HG02623 (cell line): ENCODE data around the gene SCNN1A.

ENCODE experiments used
- ATAC-seq: cut with Tn5 transposase; IDR thresholded peaks from one replicate; pipeline ENCODE4 v1.9.1; 2021; ENCODE audit warnings: moderate library complexity; ENCODE audit not compliant: unreplicated experiment

SCNN1A gene

DNA sequence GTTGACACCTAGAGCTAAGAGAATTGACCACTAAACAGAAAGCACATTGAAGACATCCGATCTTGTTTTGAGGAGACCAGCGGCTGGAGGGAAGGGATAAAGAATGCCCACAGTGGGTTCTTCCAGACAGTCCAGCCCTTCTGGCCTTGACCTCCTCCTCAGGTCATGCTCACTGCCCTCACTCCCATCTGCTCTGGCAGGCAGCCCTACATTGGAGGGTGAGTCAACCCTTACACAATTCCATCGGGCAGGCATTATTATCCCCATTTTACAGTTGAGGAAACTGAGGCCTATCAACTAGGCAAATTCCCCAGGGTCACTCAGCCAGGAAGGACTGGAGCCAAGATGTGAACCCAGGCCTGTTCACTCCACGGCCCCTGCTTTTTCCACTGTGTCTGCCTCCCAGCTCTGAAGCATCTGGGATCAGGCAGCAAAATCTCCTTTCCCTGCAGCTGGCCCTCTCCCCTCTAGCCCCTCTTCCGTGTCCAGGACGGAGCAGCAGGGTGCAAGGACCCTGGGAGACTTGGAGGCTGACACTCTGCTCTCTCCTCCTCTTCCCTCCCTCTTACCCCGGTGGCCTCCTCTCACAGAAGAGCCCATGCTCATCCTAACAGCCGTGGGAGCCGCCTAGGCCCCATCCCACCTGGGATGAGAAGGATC lies 5.3 kb downstream of the SCNN1A start:
- no peak for ATAC-seq

DNA sequence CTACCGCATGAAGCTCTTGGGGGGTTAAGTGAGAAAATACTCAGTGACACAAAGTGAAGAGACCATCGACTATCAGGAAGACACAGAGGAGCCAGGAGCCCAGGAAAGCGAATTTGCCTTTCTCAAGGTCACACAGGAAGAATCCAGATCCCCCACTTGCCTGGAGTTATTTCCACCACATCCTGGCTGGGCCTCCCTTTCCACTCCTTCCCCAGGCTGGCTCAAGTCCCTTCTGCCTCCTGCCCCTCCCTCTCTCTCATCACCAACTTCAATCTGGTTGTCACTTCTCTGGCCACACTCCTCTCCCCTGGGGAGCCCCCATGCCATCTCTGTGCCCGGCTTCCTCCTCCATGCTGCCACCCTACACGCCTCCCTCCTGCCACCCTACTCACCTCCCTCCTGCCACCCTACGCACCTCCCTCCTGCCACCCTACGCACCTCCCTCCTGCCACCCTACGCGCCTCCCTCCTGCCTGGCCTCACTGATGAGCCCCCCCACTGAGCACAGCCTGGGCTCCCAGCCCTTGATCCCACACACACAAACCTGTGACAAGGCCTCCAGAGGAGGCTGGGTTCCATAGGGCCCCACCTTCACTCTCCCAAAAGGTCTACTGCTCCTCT lies 6.3 kb downstream of the SCNN1A start:
- ATAC-seq: no peak

DNA sequence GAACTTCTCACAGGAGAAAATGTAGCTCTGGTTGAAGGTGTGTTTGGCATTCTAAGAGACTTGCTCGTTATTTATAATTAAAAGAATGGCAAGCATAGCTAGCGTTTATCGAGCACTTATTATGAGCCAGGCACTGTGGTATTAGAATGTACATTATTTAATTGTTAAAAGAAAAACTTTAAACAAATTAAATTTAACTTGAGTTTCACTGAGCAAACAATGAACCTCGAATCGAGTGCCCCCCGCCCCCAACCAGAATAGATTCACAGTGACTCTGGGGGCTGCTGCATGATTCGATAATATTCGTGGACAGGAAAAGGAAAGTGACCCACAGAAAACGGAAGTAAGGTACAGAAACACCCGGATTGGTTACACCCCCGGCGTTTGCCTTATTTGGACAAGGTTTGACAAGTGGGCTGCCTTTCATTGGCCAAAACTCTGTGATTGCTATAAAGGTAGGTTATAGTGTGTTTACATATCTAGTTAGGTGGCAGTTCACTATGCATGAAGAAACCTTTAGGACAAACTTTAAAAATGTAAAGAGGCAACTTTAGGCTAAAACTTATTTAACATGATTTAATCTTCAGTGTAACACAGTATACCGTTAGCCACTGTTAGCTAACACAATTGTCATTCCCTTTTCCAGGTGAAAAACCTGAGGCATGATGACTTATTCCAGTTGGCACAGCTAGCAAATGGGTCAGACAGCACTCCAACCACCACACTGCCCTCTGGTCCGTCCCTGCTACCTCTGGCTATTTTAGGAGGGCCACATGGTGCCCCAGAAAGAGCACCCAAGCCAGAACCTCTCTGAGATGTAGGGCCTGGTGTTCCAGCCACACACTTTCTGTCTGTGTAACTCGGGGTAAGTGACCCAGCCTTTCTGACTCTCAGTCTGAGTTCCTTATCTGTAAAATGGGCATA lies 7.1 kb downstream of the SCNN1A start:
- ATAC-seq: no peak

DNA sequence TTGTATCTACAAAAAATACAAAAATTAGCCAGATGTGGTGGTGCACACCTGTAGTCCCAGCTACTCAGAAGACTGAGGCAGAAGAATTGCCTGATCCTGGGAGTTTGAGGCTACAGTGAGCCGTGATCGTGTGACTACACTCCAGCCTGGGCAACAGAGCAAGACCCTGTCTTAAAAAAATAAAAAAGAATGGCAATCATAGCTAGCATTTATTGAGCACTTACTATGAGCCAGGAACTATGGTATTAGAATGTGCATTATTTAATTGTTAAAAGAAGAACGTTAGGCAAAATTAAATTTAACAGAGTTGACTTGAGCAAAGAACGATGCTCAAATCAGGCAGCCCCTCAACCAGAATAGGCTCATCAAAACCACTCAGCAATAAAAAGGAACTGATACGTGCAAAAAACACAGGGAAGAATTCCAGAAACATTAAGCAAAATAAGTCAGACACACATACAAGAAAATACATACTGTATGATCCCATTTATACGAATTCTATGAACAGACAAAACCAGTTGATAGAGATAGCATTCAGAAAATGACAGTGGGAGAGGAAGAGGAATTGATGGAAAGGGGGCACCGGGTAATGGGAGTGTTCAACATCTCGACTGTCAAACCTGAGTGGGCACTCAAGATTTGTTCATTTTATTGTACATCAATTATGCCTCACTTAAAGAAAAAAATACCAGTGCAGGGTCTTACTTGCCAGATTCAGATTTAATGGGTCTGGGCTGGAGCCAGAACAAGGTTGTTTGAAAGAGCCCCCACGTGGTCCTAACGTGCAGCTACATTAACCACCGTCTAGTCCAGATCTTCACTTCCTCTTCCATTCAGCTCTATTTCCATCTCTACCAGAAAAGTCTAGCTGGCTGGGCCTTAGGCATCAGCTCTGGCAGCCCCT lies 8.0 kb downstream of the SCNN1A start:
- ATAC-seq: no peak

DNA sequence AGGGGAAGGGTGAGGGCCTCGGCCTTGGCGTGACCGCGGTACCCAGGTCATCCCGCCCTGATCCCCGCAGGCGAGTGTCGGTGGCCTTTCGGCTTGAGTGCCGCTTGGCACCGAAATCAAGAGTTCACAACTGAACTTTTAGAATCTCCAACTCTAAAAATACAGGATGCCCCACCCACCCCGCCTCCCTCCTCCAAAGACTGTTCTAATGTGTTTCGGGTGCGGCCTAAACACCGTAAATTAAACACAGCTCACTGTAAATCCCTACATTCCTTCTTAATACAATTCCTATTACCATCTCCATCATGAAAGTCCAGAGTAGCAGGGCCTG lies 11.4 kb downstream of the SCNN1A start:
- no peak for ATAC-seq

DNA sequence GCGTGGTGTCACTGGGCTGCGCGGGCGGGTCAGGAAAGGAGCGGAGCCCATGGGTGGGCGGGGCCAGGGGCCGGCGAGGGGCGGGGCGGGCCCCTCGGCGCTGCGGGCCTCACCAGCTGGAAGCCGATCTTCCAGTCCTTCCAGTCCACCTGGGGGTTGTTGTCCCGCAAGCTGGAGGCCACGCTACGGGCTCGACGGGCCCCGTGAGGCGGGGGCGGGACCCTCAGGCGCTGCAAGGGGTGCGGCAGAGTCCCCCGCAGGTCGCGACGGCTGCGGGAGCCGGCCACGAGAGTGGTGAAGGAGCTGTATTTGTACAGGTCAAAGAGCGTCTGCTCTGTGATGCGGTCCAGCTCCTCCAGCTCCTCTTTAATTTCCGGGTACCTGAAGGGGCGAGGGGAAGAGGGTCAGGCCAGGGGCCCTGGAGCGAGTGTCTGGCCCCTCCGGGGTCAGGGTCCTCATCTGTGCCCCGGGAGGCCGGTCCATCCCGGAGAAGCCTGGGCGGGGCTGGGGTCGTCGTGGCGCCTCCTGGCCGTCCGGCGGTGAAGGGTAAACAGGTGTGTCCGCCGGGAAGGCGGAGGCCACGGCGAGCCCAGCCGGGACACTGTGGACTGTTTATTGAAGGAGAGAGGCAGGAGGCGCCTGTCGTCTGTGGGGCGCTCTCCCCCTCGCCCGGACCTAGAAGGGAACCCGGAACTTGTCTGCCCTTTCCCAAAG lies 11.9 kb downstream of the SCNN1A start:
- no peak for ATAC-seq

DNA sequence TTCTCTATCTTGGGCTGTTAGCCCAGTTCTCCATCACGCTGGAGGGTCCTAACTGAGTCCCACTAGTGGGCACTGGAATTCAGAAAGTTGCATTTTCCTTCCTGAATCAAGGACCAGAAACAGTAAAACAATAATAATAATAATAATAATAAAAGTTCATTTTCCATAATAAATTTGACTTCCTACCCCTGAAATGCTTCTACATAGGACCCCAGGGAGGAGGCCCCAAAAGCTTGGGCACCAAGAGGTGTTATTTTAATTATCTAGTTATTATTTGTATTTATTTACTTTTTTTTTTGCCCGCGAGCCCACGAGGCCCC lies 12.4 kb downstream of the SCNN1A start:
- ATAC-seq: no peak

DNA sequence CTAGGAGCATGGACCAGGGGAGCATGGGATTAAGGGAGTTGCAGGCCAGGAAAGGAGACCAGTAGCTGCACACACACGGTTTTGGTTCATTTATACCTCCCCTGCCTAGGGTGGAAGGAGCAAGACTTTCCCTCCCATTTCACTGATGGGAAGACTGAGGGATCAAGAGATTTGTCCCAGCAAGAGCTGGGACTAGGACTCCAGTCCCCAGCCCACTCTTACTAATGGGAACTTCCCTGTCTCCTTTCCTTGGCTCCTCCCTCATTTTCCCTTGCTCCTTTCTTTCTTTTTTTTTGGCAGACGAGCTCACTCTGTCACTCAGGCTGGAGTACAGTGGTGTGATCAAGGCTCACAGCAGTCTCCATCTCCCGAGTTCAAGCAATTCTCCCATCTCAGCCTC lies 13.0 kb downstream of the SCNN1A start:
- no peak for ATAC-seq

DNA sequence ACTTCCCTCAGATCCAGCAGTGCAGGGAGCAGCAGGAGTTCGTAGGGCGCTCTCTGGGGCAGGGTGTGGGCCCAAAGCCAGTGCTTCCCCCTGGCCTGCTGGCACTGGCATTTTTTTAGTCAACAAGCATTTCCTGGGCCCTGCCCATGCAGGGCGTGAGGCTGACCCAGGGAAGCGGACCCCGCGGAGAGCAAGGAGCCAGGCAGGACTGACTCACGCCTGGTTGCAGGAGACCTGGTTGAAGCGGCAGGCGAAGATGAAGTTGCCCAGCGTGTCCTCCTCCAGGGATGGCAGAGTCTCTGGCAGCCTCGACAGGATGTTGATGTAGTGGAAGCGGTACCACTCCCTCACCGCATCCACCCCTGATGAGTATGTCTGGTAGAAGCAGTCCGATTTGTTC lies 13.5 kb downstream of the SCNN1A start:
- ATAC-seq: no peak

DNA sequence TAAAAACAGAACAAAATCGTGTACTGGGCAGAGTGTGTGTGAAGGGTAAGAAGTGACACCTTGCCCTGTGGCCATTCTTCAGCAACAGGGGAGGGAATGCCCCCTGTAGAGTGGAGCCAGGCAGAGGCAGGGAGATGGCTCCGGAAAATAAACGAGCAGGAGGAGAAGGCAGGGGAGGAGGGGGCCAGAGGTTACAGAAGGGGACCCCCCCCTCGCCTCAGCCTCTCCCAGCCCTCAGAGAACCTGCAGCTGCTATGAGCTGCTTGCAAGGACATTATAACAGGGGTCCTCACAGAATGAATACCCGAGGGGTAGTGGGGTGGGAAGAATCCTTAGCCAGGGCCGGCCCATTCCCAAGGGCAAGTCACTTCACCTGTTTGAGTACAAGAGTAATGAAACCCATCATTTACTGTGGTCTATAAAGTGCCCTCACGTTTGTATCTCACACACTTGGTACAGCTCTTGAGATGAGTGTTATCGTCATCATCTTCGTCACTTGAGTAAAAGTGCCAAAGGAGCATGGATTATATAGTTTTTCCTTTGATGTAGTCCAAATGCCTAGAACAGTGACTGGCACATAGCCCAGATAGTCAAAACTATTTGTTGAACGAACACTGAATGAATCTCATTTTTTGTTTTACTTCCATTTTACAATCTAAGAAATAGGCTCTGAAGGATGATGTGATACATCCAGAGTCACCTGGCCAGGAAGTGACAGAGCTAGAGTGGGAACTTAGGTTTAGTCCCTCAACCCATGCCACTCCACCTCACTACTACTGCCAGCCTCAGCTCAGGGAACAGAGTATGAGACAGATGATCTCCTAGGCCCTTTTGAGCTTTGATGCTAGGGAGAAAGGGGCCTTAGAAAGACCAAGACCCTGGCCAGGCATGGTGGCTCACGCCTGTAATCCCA lies 14.5 kb downstream of the SCNN1A start:
- no peak for ATAC-seq

DNA sequence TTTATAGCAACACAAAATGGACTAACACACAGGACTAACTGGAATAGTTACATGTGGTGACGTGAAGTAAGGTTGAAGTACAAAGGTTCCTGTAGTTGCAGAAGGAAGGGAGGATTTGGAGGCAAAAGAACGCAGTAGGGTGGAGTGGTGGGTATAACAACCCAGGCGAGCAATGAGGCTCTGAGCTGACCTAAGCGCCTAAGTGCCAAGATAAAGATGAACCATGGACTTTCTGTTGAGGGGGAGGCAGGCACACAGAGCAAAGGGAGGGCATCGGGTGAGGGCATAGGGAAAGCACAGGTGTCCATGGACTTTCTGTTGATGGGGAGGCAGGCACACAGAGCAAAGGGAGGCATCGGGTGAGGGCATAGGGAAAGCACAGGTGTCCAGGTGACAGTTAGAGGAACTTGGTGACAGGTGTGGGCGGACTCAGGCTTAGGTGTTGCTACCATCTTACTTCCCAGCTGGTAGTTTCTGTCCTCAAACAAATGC lies 15.2 kb downstream of the SCNN1A start:
- no peak for ATAC-seq

DNA sequence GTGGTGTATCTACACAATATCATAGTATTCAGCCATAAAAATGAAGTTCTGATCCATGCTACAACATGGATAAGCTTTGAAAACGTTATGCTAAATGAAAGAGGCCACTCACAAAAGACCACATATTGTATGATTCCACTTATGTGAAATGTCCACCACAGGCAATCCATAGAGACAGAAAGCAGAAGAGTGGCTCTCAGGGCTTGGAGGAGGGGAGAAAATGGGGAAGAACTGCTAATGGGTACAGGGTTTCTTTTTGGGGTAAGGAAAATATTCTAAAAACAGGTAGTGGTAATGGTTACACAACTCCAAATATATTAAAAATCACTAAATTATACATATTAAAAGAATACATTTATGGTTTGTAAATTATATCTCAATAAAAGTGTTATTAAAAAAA lies 16.5 kb downstream of the SCNN1A start:
- ATAC-seq: no peak

DNA sequence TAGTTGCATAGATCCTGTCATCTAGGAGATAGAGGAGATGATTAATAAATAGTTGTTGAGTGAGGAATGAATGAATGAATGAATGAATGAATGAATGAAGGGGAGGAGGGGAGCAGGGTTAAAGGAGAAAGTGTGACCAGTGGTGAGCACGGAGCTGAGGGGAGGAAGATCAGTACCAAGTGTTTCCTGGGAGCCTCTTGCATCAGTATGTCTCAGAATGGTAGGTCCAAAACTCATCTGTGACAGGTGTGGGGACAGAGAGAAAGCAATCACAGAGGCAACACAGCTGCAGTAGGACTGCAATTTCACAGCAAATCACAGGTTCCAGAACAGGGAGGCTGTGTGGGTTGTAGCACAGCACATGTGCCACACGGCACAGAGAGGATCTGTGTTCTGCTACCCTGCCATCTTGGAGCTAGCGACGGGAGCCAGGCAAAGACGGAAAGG lies 19.0 kb downstream of the SCNN1A start:
- no peak for ATAC-seq

DNA sequence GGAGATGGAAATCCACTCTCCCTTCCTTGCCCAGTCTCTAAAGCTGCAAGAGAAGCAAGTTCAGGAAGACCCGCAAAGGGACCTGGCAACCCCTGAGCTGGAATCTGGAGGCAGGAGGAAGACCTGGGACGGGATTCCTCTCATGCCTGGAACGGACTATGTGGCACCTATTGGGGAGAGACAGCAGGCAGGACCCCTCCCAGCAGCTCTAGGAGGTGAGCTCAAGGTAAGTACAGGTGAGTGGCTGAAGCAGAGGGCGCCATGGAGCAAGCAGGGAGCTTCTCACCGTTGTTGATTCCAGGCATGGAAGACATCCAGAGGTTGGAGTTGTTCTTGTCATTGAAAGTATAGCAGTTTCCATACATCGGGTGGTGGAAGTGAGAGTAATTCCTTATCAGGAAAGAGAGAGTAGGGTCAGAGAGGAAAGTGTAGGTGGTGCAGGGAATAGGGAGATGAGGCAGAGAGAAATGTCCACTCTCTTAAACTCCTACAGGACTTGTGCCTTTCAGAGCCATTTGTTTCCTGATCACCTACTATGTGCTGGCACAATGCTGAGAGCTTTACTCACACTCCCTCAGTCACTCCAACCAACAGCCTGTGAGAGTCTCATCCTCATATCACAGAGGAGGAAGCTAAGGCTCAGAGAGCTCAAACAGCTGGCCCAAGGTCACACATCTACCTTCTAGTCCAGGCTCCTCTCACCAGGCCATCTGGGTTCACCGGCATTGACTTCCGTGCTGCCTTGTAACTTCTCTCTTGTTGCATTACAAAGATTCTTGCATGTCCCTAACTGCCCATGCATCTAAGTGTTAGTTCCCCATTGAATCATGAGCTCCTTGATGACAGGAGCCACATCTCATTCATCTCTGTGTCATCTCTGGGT lies 19.6 kb downstream of the SCNN1A start:
- ATAC-seq: no peak

DNA sequence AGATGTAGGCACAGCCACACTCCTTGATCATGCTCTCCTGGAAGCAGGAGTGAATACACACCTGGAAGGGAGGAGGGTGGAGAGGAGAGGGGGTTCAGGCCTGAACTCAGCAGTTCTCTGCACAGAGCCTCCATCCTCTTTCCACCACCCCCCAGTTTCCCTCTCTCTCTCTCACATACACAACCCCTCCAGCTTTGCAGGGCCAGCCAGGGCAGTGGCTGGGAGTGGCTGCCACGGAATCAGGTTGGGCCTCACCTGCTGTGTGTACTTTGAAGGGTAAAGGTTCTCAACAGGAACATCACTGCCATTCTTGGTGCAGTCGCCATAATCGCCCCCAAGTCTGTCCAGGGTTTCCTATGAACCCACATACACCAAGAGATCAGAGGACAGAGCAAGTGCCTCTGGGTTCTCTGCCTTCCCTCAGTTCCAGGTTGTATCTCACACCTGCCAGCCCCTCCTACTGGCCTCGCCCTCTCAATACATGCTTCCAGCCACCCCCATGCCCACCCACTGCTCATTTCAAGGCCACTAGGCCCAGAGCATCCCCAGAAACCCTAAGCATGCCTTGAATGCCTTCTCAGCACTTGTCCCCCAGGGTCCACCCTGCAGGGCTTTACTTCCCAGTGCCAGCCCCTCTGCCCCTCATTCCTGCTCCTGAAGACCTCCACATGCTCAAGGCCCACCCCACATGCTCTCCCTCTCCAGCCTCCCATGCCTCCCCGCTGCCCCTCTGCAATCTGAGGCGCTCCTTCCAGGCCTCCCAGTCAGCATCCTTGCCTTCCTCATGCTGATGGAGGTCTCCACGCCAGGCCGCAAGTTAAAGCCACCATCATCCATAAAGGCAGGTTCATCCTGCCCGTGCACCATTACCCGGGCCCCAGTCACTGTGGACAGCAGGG lies 20.6 kb downstream of the SCNN1A start:
- no peak for ATAC-seq

DNA sequence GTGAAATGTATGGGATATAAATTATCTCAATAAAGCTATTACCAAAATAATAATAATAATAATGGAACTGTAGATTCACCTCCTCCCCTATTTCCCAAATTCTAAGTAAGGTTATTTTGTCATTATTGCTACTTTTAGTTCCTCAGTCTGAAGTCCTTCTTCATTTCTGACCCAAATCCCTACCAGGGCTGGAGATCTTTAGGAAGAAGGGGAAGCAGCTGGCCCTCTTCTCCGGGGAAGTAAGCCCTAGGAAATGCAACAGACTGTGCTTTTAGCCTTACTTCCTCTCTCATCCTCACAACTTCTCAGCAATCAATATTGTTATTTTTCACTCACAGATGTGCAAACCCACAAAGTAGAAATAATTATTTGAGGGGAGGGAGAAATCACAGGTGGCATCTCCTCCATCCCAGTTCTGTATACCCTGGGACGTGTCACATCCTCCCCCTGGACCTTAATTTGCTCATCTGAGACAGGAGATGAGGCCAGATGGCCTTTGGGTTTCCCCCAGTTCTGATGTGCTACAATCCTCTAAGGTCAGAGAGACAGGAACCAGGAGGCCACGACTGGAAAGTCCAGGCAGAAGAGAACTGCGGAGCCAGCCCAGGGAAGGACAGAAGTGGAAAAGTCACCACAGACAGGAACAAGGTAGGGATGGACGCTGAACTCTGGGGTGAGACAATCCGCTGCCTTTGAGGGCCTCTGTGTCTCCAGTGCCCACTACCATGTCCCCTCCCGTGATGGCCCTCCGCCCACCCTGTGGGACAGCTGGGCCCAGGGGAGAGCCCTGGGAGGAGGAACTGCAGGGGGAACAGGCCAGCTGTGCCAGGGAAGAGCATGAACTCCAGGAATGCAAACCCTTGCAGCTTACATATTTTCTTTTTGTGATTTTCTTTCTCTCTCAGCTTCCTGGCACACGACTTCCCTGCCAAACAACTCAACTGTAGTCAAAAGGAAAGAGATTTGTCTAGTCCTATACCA lies 22.9 kb downstream of the SCNN1A start:
- ATAC-seq: no peak
